ENCODE results near the gene PRSS8. TPM values are rescaled to one million over a fixed set of nuclear protein-coding genes. Genes with fewer than 3 reads are reported as not detected.

The PRSS8 gene
- total RNA-seq, 4 donors from 2014 or later: 0.31 to 2.6 (median 2.6) TPM; not detected in 1

DNA sequence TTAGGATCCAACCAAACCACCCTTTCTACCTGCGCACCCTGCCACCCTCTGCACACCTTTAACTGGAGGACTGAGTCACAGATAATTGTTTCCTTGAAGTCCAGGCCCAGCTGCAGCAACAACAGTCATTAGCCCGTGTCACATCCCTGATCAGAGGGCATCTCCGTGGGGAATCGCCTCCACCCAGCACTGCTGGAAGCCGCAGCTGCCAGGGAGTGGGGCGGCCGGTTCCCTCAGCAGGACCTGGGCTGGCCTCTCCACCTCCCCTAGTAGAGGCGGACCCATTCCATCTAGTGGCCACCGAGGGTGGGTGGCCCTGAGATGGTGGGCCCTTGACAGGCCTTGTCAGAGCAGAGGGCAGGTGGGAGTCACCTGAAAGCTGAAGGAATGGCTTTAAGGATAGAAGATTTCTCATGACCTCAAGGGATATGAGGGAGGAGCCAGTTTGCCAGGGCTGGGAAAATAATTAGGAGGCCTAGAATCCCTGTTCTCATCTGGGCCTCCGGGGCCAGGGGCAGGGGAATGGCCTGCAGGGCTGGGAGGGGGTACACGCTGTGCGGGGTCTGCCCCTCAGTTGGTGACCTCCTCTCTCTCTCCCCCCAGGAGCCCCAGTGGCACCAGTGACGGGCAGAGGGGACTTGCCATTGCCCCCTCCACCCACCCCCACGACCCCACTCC lies 53.0 kb downstream of the PRSS8 start:
- ATAC-seq (ENCODE audit: low FRiP score): no peak
- TF ChIP-seq CTCF (IDR thresholded peaks at IDR 0.05): no peak
- no peak for DNase-seq (ENCODE audit: low spot score)

Small RNA genes lying within 50 kb of the gene (small RNA-seq; reads per million reads assigned to genes)
- gene AC009088.4 (not detected), gene NDUFA3P6 (not detected)

Other genes with a start within 250 kb of the PRSS8 start
- gene BCL7C, start 241.7 kb downstream of the PRSS8 start, total RNA-seq: 10 to 100 TPM; 17.4 to 37.0 (median 22.2) TPM
- gene CTF1, start 239.1 kb downstream of the PRSS8 start, total RNA-seq: 1 to 10 TPM; 1.7 to 3.5 (median 2.3) TPM
- 1 to 10 TPM; 4.7 to 9.1 (median 6.9) TPM for gene FBXL19, start 212.2 kb downstream of the PRSS8 start, total RNA-seq
- gene ORAI3, start 186.7 kb downstream of the PRSS8 start, total RNA-seq: 10 to 100 TPM; 15.5 to 42.6 (median 33.9) TPM
- gene SETD1A, start 178.0 kb downstream of the PRSS8 start, total RNA-seq: 10 to 100 TPM in 2 of 4 donors, 1 to 10 TPM in 2; 5.3 to 13.6 (median 9.2) TPM
- gene HSD3B7, start 150.5 kb downstream of the PRSS8 start, total RNA-seq: 10 to 100 TPM; 23.2 to 45.3 (median 33.0) TPM
- gene STX1B, start 125.1 kb downstream of the PRSS8 start, total RNA-seq: 1 to 10 TPM in 2 of 4 donors, under 1 TPM in 2; 0.47 to 1.9 (median 1.0) TPM
- gene STX4, start 102.2 kb downstream of the PRSS8 start, total RNA-seq: 10 to 100 TPM; 40.9 to 93.7 (median 66.8) TPM
- gene ZNF668, start 61.5 kb downstream of the PRSS8 start, total RNA-seq: 10 to 100 TPM in 2 of 4 donors, 1 to 10 TPM in 2; 7.4 to 13.9 (median 10.8) TPM
- gene ZNF646, start 61.3 kb downstream of the PRSS8 start, total RNA-seq: 10 to 100 TPM in 3 of 4 donors, 1 to 10 TPM in 1; 8.1 to 18.0 (median 11.9) TPM
- 1 to 10 TPM in 2 of 4 donors, under 1 TPM in 2; 0.63 to 2.2 (median 1.3) TPM for gene PRSS53, start 46.8 kb downstream of the PRSS8 start, total RNA-seq
- gene VKORC1, start 40.9 kb downstream of the PRSS8 start, total RNA-seq: 100 to 1,000 TPM in 2 of 4 donors, 10 to 100 TPM in 2; 85.6 to 128 (median 99.3) TPM
- gene BCKDK, start 27.3 kb downstream of the PRSS8 start, total RNA-seq: 10 to 100 TPM; 34.5 to 52.5 (median 43.4) TPM
- gene KAT8, start 18.1 kb downstream of the PRSS8 start, total RNA-seq: 10 to 100 TPM; 39.4 to 72.2 (median 49.1) TPM
- 1 to 10 TPM; 4.1 to 8.8 (median 6.8) TPM for gene PRSS36, start 14.3 kb upstream of the PRSS8 start, total RNA-seq
- gene FUS, start 44.4 kb upstream of the PRSS8 start, total RNA-seq: 100 to 1,000 TPM in 2 of 4 donors, 10 to 100 TPM in 2; 65.0 to 162 (median 116) TPM
- gene PYCARD, start 67.0 kb upstream of the PRSS8 start, total RNA-seq: 10 to 100 TPM; 25.4 to 50.2 (median 37.8) TPM
- under 1 TPM in 1 of 4 donors, not detected in 3; 0.28 TPM for gene TRIM72, start 78.4 kb upstream of the PRSS8 start, total RNA-seq
- not detected for gene PYDC1, start 81.4 kb upstream of the PRSS8 start, total RNA-seq
- gene ITGAM, start 124.2 kb upstream of the PRSS8 start, total RNA-seq: 10 to 100 TPM; 23.9 to 58.4 (median 38.8) TPM
- gene ITGAX, start 219.4 kb upstream of the PRSS8 start, total RNA-seq: 100 to 1,000 TPM in 1 of 4 donors, 10 to 100 TPM in 3; 11.7 to 161 (median 27.0) TPM